ENCODE results near the gene CLK2.

- TF ChIP-seq, protein P1, sequence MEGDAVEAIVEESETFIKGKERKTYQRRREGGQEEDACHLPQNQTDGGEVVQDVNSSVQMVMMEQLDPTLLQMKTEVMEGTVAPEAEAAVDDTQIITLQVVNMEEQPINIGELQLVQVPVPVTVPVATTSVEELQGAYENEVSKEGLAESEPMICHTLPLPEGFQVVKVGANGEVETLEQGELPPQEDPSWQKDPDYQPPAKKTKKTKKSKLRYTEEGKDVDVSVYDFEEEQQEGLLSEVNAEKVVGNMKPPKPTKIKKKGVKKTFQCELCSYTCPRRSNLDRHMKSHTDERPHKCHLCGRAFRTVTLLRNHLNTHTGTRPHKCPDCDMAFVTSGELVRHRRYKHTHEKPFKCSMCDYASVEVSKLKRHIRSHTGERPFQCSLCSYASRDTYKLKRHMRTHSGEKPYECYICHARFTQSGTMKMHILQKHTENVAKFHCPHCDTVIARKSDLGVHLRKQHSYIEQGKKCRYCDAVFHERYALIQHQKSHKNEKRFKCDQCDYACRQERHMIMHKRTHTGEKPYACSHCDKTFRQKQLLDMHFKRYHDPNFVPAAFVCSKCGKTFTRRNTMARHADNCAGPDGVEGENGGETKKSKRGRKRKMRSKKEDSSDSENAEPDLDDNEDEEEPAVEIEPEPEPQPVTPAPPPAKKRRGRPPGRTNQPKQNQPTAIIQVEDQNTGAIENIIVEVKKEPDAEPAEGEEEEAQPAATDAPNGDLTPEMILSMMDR (optimal IDR thresholded peaks at IDR 0.05 in 1 of 3, IDR thresholded peaks at IDR 0.05 in 1 of 3, conservative IDR thresholded peaks at IDR 0.05 in 1 of 3; ENCODE audit: extremely low read depth in 1 of 3, insufficient read depth in 2 of 3, low read length in 3 of 3) = no peak
- TF ChIP-seq EZH2 (IDR thresholded peaks at IDR 0.05; ENCODE audit: low read length) = no peak
These were observed 46.4 kb downstream of the CLK2 start for GRCh38 chr1:155226910-155227260.
